Activated naive CD8-positive, alpha-beta T cell (primary cell): ENCODE measurements around the gene PODN.

Experiments
- H3K27ac Mint-ChIP-seq: one replicate; pipeline ENCODE4 v1.8.0; 2021; ENCODE audit warnings: mixed read lengths
- H3K27me3 Mint-ChIP-seq: one replicate; pipeline ENCODE4 v1.8.0; 2021; ENCODE audit warnings: mixed read lengths
- H3K36me3 Mint-ChIP-seq: one replicate; pipeline ENCODE4 v1.8.0; 2021; ENCODE audit warnings: mixed read lengths
- H3K4me1 Mint-ChIP-seq: one replicate; pipeline ENCODE4 v1.8.0; 2021; ENCODE audit warnings: low read depth, mixed read lengths
- H3K4me3 Mint-ChIP-seq: one replicate; pipeline ENCODE4 v1.8.0; 2021; ENCODE audit warnings: mild to moderate bottlenecking, mixed read lengths
- H3K9me3 Mint-ChIP-seq: one replicate; pipeline ENCODE4 v1.8.0; 2021; ENCODE audit warnings: low read depth, mixed read lengths

The PODN gene

GRCh38 chr1:53110370-53111072 is 48.5 kb downstream of the PODN start:
- Mint-ChIP-seq H3K27me3 (no peaks in the 10 kb centered on the region), H3K4me1 (peaks cover 12% of the 10 kb centered on the region), H3K4me3 (no peak overlapping the region), H3K9me3 (no peaks in the 10 kb centered on the region), H3K36me3 (no peaks in the 10 kb centered on the region), H3K27ac (no peak overlapping the region)

DNA sequence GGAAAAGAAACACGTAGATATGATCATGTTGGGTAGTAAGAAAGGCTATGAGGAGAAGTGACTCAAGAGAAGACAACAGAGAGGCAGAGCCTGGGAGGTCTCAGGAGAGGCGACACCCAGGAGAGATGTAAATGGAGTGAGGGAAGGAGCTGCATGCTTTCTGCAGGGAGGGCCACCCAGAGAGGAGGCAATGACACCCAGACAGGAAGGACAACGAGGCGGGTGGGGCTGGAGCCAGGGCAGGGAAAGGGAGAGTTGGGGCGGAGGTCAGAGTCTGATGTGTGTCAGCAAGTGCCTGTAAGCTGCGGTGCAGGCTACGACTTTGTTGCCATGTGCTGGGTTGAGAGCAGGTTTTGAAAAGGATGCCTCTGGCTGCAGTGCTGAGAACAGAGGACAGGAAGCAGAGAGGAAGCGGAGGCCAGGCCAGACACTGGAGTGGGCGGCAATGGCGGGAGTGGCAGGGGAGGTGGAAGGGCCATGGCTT is 49.1 kb downstream of the PODN start:
- H3K4me3 Mint-ChIP-seq, result no peak overlapping the region

DNA sequence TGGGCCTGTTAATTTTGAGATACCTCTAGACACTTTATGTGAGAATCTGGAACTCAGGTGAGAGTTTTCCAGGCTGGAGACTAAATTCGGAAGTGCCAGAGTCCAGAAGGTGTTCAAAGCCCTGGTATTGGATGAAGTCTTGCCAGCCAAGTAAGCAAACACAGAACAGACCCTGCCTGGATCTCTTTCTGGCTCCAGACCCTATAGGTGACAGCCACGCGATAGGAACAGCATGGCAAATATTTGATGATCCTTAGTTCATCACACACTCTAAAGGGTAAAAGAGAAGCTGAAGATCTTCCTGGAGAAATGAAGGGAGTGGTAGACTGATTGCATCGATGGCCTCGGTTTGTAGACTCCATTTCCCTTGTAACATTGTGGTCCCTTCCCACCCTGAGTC is 49.7 kb downstream of the PODN start:
- H3K4me1 Mint-ChIP-seq, result peaks cover 12% of the 10 kb centered on the region
- no peaks in the 10 kb centered on the region for H3K36me3 Mint-ChIP-seq
- H3K27me3 Mint-ChIP-seq, result no peaks in the 10 kb centered on the region
- H3K4me3 Mint-ChIP-seq, result no peak overlapping the region
- H3K9me3 Mint-ChIP-seq, result no peaks in the 10 kb centered on the region
- no peak overlapping the region for H3K27ac Mint-ChIP-seq

More for the DNA sequence above, 49.1 kb downstream of the PODN start:
- no peaks in the 10 kb centered on the region for H3K36me3 Mint-ChIP-seq
- H3K27ac Mint-ChIP-seq, result no peak overlapping the region
- H3K4me1 Mint-ChIP-seq, result peaks cover 12% of the 10 kb centered on the region
- no peaks in the 10 kb centered on the region for H3K9me3 Mint-ChIP-seq
- H3K27me3 Mint-ChIP-seq, result no peaks in the 10 kb centered on the region

DNA sequence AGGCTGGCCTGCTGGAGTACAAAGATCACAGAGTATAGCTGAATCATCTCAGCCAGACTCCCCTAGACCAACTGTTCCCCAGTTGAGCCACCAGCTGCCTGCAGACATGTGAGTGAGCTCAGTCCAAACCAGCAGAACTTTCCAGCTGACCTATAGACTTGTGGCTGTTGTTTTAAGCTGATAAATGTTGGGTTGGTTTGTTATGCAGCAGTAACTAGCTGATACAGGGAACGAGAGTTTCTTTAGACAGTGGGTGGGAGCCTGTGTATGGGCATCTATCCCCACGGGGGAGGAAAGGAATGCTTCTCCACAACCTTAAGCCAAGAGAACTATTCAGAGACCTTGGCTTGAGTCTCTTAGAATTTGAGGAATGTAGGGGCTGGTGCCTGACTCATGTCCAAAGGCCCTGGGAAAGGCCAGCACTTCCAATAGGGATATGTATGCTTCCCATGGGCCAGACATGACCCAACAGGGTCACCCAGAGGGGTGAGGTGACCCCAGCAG is 50.3 kb downstream of the PODN start:
- Mint-ChIP-seq H3K27me3 (no peaks in the 10 kb centered on the region), H3K4me1 (peaks cover 9% of the 10 kb centered on the region), H3K36me3 (no peaks in the 10 kb centered on the region), H3K4me3 (no peak overlapping the region), H3K27ac (no peak overlapping the region), H3K9me3 (no peaks in the 10 kb centered on the region)

DNA sequence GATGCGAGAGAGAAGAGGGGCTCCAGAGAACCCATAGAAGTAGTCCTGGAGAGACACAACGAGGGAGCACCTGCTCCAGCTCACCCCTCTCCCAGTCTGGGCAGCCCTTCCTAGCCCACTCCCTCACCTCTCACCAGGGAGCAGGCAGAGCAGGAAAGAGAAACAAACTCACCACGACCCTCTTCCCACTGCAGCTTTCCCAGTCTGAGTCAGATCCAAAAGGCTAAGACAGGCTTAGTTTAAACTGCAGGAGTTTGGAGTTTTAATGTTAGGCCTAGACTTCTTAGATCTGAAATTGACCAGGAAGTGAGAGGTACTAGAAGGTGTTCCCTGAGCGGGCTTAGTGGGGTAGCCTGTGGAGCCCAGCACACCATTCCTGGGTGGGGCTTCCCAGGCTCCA is 50.8 kb downstream of the PODN start:
- Mint-ChIP-seq H3K4me1 (peaks cover 4% of the 10 kb centered on the region), H3K9me3 (no peaks in the 10 kb centered on the region), H3K27ac (no peak overlapping the region), H3K4me3 (no peak overlapping the region), H3K36me3 (no peaks in the 10 kb centered on the region), H3K27me3 (no peaks in the 10 kb centered on the region)

DNA sequence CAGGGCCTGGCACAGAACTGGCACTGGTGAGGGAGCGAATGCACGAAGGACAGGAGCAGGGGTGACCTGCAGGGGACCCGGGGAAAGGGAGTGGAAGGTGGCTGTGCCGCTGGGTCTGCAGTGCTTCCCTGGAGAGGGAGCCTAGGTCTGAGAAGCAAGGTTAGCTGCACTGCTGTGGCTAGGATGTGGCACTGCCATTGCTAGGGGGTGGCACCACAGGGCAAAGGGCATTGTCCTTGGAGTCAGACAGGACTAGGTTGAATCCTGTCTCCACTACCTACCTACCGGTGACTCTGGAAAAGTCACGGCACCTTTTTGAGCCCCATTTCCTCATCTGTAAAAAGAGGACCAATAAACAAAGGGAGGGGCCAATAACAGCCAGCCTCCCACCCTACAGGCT is 52.1 kb downstream of the PODN start:
- Mint-ChIP-seq H3K36me3 (no peaks in the 10 kb centered on the region), H3K9me3 (no peaks in the 10 kb centered on the region), H3K27ac (no peak overlapping the region), H3K4me3 (no peak overlapping the region), H3K27me3 (no peaks in the 10 kb centered on the region), H3K4me1 (no peaks in the 10 kb centered on the region)

GRCh38 chr1:53114581-53115400 is 52.8 kb downstream of the PODN start:
- no peaks in the 10 kb centered on the region for H3K4me1 Mint-ChIP-seq
- H3K36me3 Mint-ChIP-seq, result no peaks in the 10 kb centered on the region
- no peak overlapping the region for H3K27ac Mint-ChIP-seq
- no peaks in the 10 kb centered on the region for H3K9me3 Mint-ChIP-seq
- no peaks in the 10 kb centered on the region for H3K27me3 Mint-ChIP-seq
- no peak overlapping the region for H3K4me3 Mint-ChIP-seq

GRCh38 chr1:53115403-53116306 is 53.6 kb downstream of the PODN start:
- no peaks in the 10 kb centered on the region for H3K36me3 Mint-ChIP-seq
- H3K27ac Mint-ChIP-seq, result no peak overlapping the region
- no peaks in the 10 kb centered on the region for H3K9me3 Mint-ChIP-seq
- H3K4me1 Mint-ChIP-seq, result no peaks in the 10 kb centered on the region
- H3K27me3 Mint-ChIP-seq, result no peaks in the 10 kb centered on the region
- no peak overlapping the region for H3K4me3 Mint-ChIP-seq

DNA sequence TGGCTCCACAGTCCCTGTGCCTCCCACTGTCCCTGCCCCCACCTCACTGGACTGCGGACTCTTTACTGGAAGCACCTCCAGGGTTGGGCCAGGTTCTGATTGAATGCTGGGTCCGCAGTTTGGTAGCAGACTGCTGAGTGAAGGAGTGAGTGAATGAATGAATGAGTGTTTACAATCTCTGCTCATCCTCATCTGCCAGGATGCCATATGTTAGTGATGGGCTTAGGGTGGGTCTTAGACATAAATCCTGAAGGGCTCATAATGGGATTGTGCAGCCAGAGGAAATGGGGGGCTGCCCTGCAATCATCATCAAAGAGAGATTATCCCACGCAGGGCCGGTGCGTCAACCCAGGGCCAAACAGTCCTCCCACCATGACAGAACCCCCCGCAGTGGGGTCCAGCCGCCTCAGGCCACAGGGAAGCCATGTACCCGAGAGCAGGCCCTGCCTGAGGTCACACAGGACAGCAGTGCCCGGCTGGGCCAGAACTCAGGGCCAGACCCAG is 54.3 kb downstream of the PODN start:
- Mint-ChIP-seq H3K27ac (no peak overlapping the region), H3K36me3 (no peaks in the 10 kb centered on the region), H3K4me1 (no peaks in the 10 kb centered on the region), H3K27me3 (no peaks in the 10 kb centered on the region), H3K4me3 (no peak overlapping the region), H3K9me3 (no peaks in the 10 kb centered on the region)

- no peak overlapping the region for H3K4me3 Mint-ChIP-seq
- H3K36me3 Mint-ChIP-seq, result no peaks in the 10 kb centered on the region
- no peak overlapping the region for H3K27ac Mint-ChIP-seq
- H3K27me3 Mint-ChIP-seq, result no peaks in the 10 kb centered on the region
- no peaks in the 10 kb centered on the region for H3K9me3 Mint-ChIP-seq
- H3K4me1 Mint-ChIP-seq, result no peaks in the 10 kb centered on the region
Measured at GRCh38 chr1:53116933-53117600, 55.1 kb downstream of the PODN start.

DNA sequence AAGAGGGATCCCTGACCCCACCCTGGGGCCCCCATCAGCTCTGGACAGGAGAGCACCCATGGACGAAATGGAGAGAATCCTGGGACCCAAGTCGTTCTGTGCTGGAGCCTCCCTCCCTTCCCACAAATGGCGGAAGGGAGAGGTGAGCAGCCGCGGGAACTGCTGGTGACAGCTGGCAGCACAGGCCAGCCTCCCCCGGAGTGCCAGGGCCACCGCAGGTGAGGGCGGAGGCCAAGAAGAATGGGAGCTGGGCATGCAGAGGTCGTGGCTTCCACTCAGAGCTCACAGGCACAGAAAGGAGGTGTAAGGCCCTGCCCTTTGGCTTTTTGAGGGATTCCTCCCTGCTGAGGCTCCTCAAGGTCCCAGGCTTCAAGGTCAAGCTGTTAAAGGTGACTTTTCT is 55.8 kb downstream of the PODN start:
- no peaks in the 10 kb centered on the region for H3K36me3 Mint-ChIP-seq
- no peak overlapping the region for H3K4me3 Mint-ChIP-seq
- no peaks in the 10 kb centered on the region for H3K27me3 Mint-ChIP-seq
- no peaks in the 10 kb centered on the region for H3K9me3 Mint-ChIP-seq
- no peaks in the 10 kb centered on the region for H3K4me1 Mint-ChIP-seq
- H3K27ac Mint-ChIP-seq, result no peak overlapping the region

GRCh38 chr1:53120659-53121058 is 58.6 kb downstream of the PODN start:
- H3K4me3 Mint-ChIP-seq, result no peak overlapping the region
- no peaks in the 10 kb centered on the region for H3K27me3 Mint-ChIP-seq
- no peaks in the 10 kb centered on the region for H3K9me3 Mint-ChIP-seq
- no peak overlapping the region for H3K27ac Mint-ChIP-seq
- no peaks in the 10 kb centered on the region for H3K36me3 Mint-ChIP-seq
- H3K4me1 Mint-ChIP-seq, result no peaks in the 10 kb centered on the region

DNA sequence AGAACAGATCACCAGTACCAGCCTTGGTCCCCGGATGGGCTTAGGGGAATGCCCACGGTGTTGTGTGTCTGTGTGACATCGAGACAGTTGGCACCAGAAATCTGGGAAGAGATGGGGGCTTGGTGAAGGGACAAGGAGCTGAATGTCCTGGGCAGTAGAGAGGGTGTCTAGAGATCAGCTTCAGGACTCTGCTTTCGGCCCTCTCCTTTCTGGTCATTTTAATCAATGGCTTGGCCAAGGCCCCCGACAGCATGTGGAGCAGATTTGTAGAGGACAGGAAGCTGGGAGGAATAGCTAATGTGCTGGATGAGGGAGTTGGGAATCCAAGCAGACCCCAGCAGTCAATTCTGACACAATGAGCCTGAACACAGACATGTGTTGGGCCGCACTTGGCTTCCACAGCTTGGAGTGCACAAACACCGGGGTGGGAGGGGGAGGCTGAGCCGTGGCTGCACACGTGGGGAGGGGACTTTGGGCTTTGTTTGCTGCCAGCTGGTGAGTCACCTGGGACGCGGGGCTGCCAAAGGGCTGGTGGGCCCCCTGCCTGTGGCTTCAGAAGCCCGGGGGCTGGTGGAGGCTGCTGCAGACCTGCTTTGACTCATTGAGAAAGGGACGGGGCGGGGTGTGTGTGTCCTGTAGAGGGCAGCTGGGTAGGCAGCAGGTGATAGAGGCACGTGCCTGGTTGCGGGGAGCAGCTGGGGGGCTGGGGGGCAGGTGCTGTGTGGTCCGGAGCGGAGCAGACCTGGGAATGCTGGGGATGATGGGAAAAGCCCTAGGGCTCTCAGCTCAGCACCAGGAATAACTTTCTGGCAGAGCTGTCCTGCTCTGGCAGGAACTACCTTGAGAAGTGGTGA is 59.5 kb downstream of the PODN start:
- Mint-ChIP-seq H3K36me3 (no peaks in the 10 kb centered on the region), H3K27ac (no peak overlapping the region), H3K9me3 (no peaks in the 10 kb centered on the region), H3K27me3 (no peaks in the 10 kb centered on the region), H3K4me1 (no peaks in the 10 kb centered on the region), H3K4me3 (no peak overlapping the region)
